K562 (cell line): ENCODE measurements around the gene SPINT1. TPM values are rescaled to one million over a fixed set of nuclear protein-coding genes. Genes with fewer than 3 reads are reported as not detected.

Source experiments
- ADNP ChIP-seq: fragments of 200-800 bp; sonication (Bioruptor generic); IDR thresholded peaks from 2 replicates; pipeline ENCODE4 v1.6.1; 2016; ENCODE audit warnings: missing genetic modification characterization, missing compliant biosample characterization
- ASH1L ChIP-seq: fragments of 450-650 bp; IDR thresholded peaks from 2 replicates; pipeline ENCODE4 v1.6.1; 2018; ENCODE audit warnings: borderline replicate concordance, mild to moderate bottlenecking, low read depth; ENCODE audit not compliant: partially characterized antibody
- CBX3 ChIP-seq, 2 experiments: IDR thresholded peaks; 1 replicate in 1 of 2; 2 replicates in 1 of 2; pipeline ENCODE4 v1.6.1; 2012; ENCODE audit warnings: inconsistent platforms in 2 of 2, low read length in 2 of 2, borderline replicate concordance in 1 of 2, control low read depth in 1 of 2
- CBX8 ChIP-seq: fragments of 200-600 bp; sonication (generic); IDR thresholded peaks from 2 replicates; pipeline ENCODE4 v1.6.1; 2012; ENCODE audit warnings: borderline replicate concordance, mixed run types, low read depth, mild to moderate bottlenecking, moderate library complexity, mixed read lengths, low read length, control low read depth, inconsistent platforms; ENCODE audit not compliant: poor library complexity, severe bottlenecking; ENCODE audit errors: extremely low read depth
- DPF2 ChIP-seq: fragments of 450-650 bp; IDR thresholded peaks from 2 replicates; pipeline ENCODE4 v1.6.1; 2016
- FOXK1 ChIP-seq: sonication (generic); formaldehyde crosslinking; IDR thresholded peaks from 2 replicates; pipeline ENCODE4 v1.8.0; 2022; ENCODE audit warnings: missing genetic modification reagents, mild to moderate bottlenecking, borderline replicate concordance
- HSF4 ChIP-seq: fragments of 250-450 bp; sonication (Bioruptor Pico); IDR thresholded peaks from 2 replicates; pipeline ENCODE4 v2.1.2; 2022; ENCODE audit warnings: mild to moderate bottlenecking, moderate library complexity, borderline replicate concordance
- MAFF ChIP-seq: IDR thresholded peaks from 2 replicates; pipeline ENCODE4 v1.6.1; 2012; ENCODE audit warnings: low read length, improper control_type of control experiment
- RBM34 ChIP-seq: fragments of 200-400 bp; formaldehyde crosslinking; IDR thresholded peaks from 2 replicates; pipeline ENCODE4 v1.6.1; 2018; ENCODE audit warnings: low read length, borderline replicate concordance; ENCODE audit not compliant: insufficient read depth
- RFX1 ChIP-seq: fragments of 450-650 bp; IDR thresholded peaks from 2 replicates; pipeline ENCODE4 v1.6.1; 2016; ENCODE audit warnings: mild to moderate bottlenecking, moderate library complexity
- SUPT5H ChIP-seq: fragments of 450-650 bp; IDR thresholded peaks from 2 replicates; pipeline ENCODE4 v1.6.1; 2016
- TAF9B ChIP-seq: fragments of 450-650 bp; IDR thresholded peaks from 2 replicates; pipeline ENCODE4 v1.6.1; 2018; ENCODE audit warnings: mild to moderate bottlenecking; ENCODE audit not compliant: partially characterized antibody
- ZNF384 ChIP-seq: IDR thresholded peaks from 2 replicates; pipeline ENCODE4 v1.6.1; 2012; ENCODE audit warnings: low read depth, low read length, improper control_type of control experiment
- polyA plus RNA-seq, 8 experiments: library from polyadenylated mRNA; depleted of rRNA in 4 of 8; stranded (reverse) in 5 of 8; unstranded in 3 of 8; fragments of >200 nt; fragmentation: Nextera tagmentation in 2 of 8; fragmentation: Illumina TruSeq in 1 of 8; extraction: Ambion mirVana in 2 of 8; extraction: Trizol in 1 of 8; gene quantifications; 2 replicates each; pipeline versions ENCODE4 v1.2.1 to v1.2.3, GENCODE V29; 2011 to 2014; ENCODE audit warnings: inconsistent platforms in 1 of 8, missing spikeins in 1 of 8
- total RNA-seq, 7 experiments: library from RNA; depleted of rRNA in 6 of 7; stranded (reverse); fragments of >200 nt in 6 of 7; fragmentation: Illumina TruSeq in 2 of 7; extraction: Trizol in 2 of 7; gene quantifications; 2 replicates each; pipeline versions ENCODE4 v1.2.1 to v1.2.3, GENCODE V29; 2011 to 2021; ENCODE audit warnings: low replicate concordance in 1 of 7
- TF ChIP-seq, protein P1 (sequence below): fragments of 450-650 bp; IDR thresholded peaks from 2 replicates; pipeline ENCODE4 v1.6.1; 2018; ENCODE audit not compliant: partially characterized antibody
- TF ChIP-seq, protein P2 (sequence below): fragments of 250-450 bp; sonication (Bioruptor Pico); IDR thresholded peaks from 2 replicates; pipeline ENCODE4 v1.9.0; 2021; ENCODE audit warnings: mild to moderate bottlenecking, inconsistent platforms
- TF ChIP-seq, protein P3 (sequence below): fragments of 200-800 bp; sonication (Bioruptor generic); IDR thresholded peaks from 2 replicates; pipeline ENCODE4 v1.6.1; 2017; ENCODE audit warnings: missing genetic modification characterization, missing compliant biosample characterization

SPINT1 gene
- total and polyA plus RNA-seq, 9 of the 15 experiments (the other 6 are each of a cell fraction or from before 2014, with no cell fraction given), result 0.78 to 4.5 (median 1.5) TPM

GRCh38 chr15:40857601-40858341 lies 13.9 kb downstream of the SPINT1 start (continued):
- TF ChIP-seq DPF2, result no peak
- TF ChIP-seq, protein P1, sequence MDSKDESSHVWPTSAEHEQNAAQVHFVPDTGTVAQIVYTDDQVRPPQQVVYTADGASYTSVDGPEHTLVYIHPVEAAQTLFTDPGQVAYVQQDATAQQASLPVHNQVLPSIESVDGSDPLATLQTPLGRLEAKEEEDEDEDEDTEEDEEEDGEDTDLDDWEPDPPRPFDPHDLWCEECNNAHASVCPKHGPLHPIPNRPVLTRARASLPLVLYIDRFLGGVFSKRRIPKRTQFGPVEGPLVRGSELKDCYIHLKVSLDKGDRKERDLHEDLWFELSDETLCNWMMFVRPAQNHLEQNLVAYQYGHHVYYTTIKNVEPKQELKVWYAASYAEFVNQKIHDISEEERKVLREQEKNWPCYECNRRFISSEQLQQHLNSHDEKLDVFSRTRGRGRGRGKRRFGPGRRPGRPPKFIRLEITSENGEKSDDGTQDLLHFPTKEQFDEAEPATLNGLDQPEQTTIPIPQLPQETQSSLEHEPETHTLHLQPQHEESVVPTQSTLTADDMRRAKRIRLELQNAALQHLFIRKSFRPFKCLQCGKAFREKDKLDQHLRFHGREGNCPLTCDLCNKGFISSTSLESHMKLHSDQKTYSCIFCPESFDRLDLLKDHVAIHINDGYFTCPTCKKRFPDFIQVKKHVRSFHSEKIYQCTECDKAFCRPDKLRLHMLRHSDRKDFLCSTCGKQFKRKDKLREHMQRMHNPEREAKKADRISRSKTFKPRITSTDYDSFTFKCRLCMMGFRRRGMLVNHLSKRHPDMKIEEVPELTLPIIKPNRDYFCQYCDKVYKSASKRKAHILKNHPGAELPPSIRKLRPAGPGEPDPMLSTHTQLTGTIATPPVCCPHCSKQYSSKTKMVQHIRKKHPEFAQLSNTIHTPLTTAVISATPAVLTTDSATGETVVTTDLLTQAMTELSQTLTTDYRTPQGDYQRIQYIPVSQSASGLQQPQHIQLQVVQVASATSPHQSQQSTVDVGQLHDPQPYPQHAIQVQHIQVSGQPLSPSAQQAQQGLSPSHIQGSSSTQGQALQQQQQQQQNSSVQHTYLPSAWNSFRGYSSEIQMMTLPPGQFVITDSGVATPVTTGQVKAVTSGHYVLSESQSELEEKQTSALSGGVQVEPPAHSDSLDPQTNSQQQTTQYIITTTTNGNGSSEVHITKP, result peak; percentile 33
- no peak for TF ChIP-seq RBM34
- no peak for TF ChIP-seq RFX1
- no peak for TF ChIP-seq CBX8
- TF ChIP-seq, protein P2, sequence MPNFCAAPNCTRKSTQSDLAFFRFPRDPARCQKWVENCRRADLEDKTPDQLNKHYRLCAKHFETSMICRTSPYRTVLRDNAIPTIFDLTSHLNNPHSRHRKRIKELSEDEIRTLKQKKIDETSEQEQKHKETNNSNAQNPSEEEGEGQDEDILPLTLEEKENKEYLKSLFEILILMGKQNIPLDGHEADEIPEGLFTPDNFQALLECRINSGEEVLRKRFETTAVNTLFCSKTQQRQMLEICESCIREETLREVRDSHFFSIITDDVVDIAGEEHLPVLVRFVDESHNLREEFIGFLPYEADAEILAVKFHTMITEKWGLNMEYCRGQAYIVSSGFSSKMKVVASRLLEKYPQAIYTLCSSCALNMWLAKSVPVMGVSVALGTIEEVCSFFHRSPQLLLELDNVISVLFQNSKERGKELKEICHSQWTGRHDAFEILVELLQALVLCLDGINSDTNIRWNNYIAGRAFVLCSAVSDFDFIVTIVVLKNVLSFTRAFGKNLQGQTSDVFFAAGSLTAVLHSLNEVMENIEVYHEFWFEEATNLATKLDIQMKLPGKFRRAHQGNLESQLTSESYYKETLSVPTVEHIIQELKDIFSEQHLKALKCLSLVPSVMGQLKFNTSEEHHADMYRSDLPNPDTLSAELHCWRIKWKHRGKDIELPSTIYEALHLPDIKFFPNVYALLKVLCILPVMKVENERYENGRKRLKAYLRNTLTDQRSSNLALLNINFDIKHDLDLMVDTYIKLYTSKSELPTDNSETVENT (CRISPR knock-in tag), result no peak
- no peak for TF ChIP-seq FOXK1 (CRISPR knock-in tag)
- no peak for TF ChIP-seq SUPT5H
- no peak for TF ChIP-seq ADNP (tag)
- TF ChIP-seq TAF9B, result no peak
- TF ChIP-seq ASH1L, result no peak
- no peak for TF ChIP-seq CBX3 (IDR thresholded peaks at IDR 0.05; ENCODE audit: borderline replicate concordance in 1 of 2, low read length in 2 of 2)
- TF ChIP-seq, protein P3, sequence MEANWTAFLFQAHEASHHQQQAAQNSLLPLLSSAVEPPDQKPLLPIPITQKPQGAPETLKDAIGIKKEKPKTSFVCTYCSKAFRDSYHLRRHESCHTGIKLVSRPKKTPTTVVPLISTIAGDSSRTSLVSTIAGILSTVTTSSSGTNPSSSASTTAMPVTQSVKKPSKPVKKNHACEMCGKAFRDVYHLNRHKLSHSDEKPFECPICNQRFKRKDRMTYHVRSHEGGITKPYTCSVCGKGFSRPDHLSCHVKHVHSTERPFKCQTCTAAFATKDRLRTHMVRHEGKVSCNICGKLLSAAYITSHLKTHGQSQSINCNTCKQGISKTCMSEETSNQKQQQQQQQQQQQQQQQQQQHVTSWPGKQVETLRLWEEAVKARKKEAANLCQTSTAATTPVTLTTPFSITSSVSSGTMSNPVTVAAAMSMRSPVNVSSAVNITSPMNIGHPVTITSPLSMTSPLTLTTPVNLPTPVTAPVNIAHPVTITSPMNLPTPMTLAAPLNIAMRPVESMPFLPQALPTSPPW (CRISPR knock-in tag), result peak; percentile 29; the same call in 1 of the 2 replicates
- TF ChIP-seq HSF4 (CRISPR knock-in tag), result no peak
- TF ChIP-seq ZNF384, result peak; percentile 12; the same call in 1 of the 2 replicates
- TF ChIP-seq MAFF, result no peak
